HG02610 (cell line): ENCODE data around the gene FOXD1.
"Not testable (repeated sequence)": the region's sequence is repeated elsewhere in the genome, so short reads cannot be mapped to it uniquely, and the experiment has no call there.

Source experiments
- ATAC-seq: cut with Tn5 transposase; IDR thresholded peaks from one replicate; pipeline ENCODE4 v1.9.1; 2021; ENCODE audit warnings: mild to moderate bottlenecking, moderate library complexity; ENCODE audit not compliant: unreplicated experiment

The FOXD1 gene

GRCh38 chr5:73418244-73418691 lies 30.3 kb downstream of the FOXD1 start:
- ATAC-seq, result no peak

DNA sequence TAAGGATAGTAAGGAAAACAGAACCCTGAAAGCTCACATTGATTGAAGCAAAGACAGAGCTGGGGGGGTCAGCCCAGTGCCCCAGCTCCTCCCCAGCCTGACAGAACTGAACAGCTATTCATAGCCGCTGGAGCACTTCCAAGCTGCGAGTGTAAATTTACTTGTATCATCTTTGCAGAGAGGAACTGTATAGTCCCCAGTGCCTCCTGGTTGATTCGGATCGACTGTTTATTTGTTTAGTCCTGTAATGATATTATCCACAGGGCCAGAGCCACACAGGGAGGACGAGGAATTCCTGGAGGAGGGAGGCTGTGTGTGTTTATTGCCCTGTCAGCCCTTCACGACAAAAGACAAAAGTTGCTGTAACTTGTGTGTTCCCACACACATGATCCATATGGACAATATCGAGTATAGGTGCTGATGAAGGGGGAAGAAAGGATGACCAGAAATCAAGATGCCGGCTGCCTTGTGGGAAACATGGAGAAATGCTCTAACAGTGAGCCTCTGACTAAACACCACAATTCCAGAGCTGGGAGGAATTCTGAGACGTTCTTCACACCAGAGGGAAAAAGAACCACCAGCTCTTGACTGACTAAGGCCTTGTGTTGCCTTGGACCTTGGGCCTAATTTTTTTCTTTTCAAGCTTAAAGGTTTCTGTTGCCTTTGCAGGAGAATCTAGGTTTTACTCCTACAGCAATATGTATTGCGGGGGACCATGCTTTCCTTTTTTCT lies 31.1 kb downstream of the FOXD1 start:
- ATAC-seq, result no peak

DNA sequence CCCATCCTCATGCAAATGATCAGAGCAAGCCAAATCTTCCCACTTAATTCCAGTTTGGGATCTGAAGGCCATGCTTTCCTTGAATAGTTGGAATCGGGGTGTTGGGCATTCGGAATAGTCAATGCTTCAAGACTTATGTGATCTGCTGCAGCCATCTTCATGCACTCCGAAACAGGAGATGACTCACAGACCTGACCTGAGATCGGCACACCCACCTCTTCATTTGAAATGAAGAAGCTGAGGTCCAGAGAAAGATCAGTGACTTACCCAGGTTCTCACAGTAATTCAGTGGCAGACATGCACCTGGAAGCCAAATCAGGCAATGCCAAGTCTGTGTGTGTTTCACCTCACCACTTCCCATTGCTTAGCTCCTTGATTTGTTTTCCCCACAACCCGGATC lies 33.0 kb downstream of the FOXD1 start:
- ATAC-seq, result no peak

DNA sequence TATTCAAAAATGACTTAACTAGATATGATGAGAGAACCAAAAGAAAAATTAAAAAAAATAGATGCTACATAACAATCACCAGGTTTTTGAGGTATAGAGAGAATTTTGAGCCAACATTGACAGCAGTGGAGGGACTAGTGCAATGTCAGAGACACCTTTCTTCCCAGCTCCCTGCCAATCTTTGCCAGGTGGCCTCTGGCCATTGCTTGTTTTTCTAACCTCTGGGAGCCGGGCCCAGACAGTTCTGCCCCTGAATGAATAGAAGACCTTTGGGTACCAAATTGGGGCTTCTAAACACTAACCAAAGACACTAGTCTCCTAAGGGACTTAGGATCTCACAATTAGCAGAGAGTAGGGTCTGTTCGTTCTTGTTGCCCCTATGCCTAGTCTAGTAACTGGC lies 33.4 kb downstream of the FOXD1 start:
- ATAC-seq, result no peak

DNA sequence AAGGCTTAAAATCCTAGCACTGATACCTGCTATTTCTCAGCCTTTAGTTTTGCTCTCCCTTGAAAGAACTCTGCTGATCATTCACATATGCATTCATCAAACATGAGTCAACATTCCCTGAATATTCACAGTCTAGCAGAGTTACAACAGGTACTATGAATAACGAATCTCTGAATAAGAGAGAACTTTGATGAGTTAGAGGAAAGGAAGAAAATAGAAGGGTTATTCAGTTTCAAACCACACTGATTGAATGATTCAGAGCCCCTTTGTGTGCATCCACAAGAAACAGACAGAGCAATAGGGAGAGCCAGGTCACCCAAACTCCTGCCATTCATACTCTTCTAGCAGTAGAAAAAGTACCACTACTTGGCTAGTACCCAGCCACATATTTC lies 36.0 kb downstream of the FOXD1 start:
- ATAC-seq, result no peak

DNA sequence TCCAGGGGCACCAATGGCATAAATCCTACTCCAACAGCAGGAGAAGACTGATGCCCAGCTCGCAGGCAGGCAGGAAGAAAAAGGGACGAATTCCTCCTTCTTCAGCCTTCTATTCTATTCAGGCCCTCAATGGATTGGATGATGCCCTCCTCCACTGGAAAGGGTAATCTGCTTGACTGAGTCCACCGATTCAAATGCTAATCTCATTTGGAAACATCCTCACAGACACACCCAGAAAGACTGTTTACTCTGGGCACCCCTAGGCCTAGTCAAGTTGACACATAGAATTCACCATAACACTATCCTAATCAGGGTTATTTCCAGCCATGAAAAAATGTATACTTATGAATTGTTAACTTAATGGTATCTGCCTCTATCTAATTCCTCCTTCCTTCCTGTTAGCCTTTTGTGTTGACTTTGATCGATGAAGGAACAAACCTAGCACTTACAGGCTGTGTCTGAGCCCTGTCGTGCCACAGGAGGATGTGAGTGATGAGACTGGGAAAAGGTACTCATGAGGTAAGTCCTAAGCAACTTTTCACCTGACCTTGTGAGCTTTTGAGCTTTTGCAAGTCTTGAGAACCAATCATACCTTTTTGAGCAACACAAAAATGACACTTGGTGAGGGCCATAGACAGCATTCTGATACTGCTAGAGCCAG lies 36.5 kb downstream of the FOXD1 start:
- ATAC-seq, result no peak

GRCh38 chr5:73409927-73410326 lies 38.6 kb downstream of the FOXD1 start:
- ATAC-seq, result not testable (repeated sequence)

GRCh38 chr5:73405691-73406090 lies 42.9 kb downstream of the FOXD1 start:
- ATAC-seq, result no peak

- ATAC-seq, result no peak
Measured at GRCh38 chr5:73399775-73400174, 48.8 kb downstream of the FOXD1 start.
